Body of pancreas (tissue), 4 donors: ENCODE measurements around the gene DRC3. TPM values are rescaled to one million over a fixed set of nuclear protein-coding genes. Genes with fewer than 3 reads are reported as not detected.

ENCODE experiments used
- ATAC-seq: fragments of 150-250 bp; one replicate; pipeline ENCODE4 v1.9.1; 2016
- DNase-seq, 4 donors: peaks; one replicate each; pipeline ENCODE4 v3.0.0-alpha.2; 2019
- H3K27ac ChIP-seq, 4 donors: fragments of 200-600 bp; sonication (generic); 1 replicate in 3 of 4; 2 replicates in 1 of 4; pipeline versions ENCODE4 v1.5.1 to v1.6.1; 2016 to 2019; ENCODE audit warnings: mild to moderate bottlenecking in 1 of 4, mixed read lengths in 1 of 4, moderate library complexity in 1 of 4
- H3K27me3 ChIP-seq, 2 donors: fragments of 200-600 bp; sonication (generic); one replicate each; pipeline ENCODE4 v1.6.0; 2016; ENCODE audit warnings: mild to moderate bottlenecking in 1 of 2
- H3K36me3 ChIP-seq, 2 donors: fragments of 200-600 bp; sonication (generic); replicated peaks in 1 of 2; 2 replicates each; pipeline ENCODE4 v1.5.1; 2016; ENCODE audit warnings: low read depth in 2 of 2; ENCODE audit not compliant: insufficient read depth in 1 of 2
- H3K4me1 ChIP-seq: fragments of 200-600 bp; sonication (generic); one replicate; pipeline ENCODE4 v1.6.0; 2016
- H3K4me3 ChIP-seq, 2 donors: fragments of 200-600 bp; sonication (generic); 1 replicate in 1 of 2; 2 replicates in 1 of 2; pipeline ENCODE4 v1.5.1; 2016 to 2019
- H3K9me3 ChIP-seq, 3 donors: fragments of 200-600 bp; sonication (generic); 1 replicate in 2 of 3; 2 replicates in 1 of 3; pipeline ENCODE4 v1.5.1; 2016
- CTCF ChIP-seq, 7 experiments: fragments of 450-650 bp in 4 of 7; fragments of 200-600 bp in 3 of 7; sonication (generic) in 3 of 7; IDR thresholded peaks; one replicate each; pipeline ENCODE4 v1.5.1; 2016 to 2019; ENCODE audit warnings: antibody characterized with exemption in 7 of 7
- POLR2A ChIP-seq, 3 donors: fragments of 450-650 bp; IDR thresholded peaks; one replicate each; pipeline ENCODE4 v1.6.1; 2016; ENCODE audit warnings: antibody characterized with exemption in 3 of 3, mild to moderate bottlenecking in 2 of 3
- WGBS, 2 donors: methylation state at CpG; one replicate each; pipeline ENCODE4 v1.1.5; 2017; 5-methylcytosine and 5-hydroxymethylcytosine counted together
- intact Hi-C: fragments of 100-400 bp; cut with DNase I; formaldehyde crosslinking; loops from one replicate; pipeline ENCODE4 v1.15.1; 2023
- total RNA-seq, 2 donors: library from RNA; depleted of rRNA; stranded (reverse); fragments of >200 nt; gene quantifications; one replicate each; pipeline ENCODE4 v1.1.0, GENCODE V29; 2016

Gene DRC3, protein sequence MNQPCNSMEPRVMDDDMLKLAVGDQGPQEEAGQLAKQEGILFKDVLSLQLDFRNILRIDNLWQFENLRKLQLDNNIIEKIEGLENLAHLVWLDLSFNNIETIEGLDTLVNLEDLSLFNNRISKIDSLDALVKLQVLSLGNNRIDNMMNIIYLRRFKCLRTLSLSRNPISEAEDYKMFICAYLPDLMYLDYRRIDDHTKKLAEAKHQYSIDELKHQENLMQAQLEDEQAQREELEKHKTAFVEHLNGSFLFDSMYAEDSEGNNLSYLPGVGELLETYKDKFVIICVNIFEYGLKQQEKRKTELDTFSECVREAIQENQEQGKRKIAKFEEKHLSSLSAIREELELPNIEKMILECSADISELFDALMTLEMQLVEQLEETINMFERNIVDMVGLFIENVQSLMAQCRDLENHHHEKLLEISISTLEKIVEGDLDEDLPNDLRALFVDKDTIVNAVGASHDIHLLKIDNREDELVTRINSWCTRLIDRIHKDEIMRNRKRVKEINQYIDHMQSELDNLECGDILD
- 1 to 10 TPM; 2.9 to 6.9 TPM for total RNA-seq

GRCh38 chr17:17972126-17972951, at the start of gene DRC3, which contains the start of gene TOM1L2:
Gene DRC3 (plus strand): TSS chr17:17972862. CDS start chr17:17977599, 4,737 bp downstream.
Gene TOM1L2 (minus strand): TSS chr17:17972400. CDS start chr17:17972313, 87 bp downstream.
- intact Hi-C loops, result no loop called here

GRCh38 chr17:17924131-17924856, 48.4 kb upstream of the DRC3 start:
- no peaks in the 10 kb centered on the region for H3K27me3 ChIP-seq
- H3K4me1 ChIP-seq, result peaks cover 50% of the 10 kb centered on the region
- intact Hi-C loops, result no loop called here
- no peak overlapping the region for H3K4me3 ChIP-seq
- no peak for ATAC-seq
- DNase-seq, result no peak
- no peaks in the 10 kb centered on the region for H3K36me3 ChIP-seq
- no peak overlapping the region for H3K27ac ChIP-seq
- no peak for TF ChIP-seq CTCF (IDR thresholded peaks at IDR 0.05)
- 96 to 99% methylated on average over 5 of the region's 5 CpGs for WGBS, 2 donors
- no peaks in the 10 kb centered on the region for H3K9me3 ChIP-seq

More at GRCh38 chr17:17972126-17972951, at the start of gene DRC3, which contains the start of gene TOM1L2:
- peak; percentile 100 for DNase-seq
- H3K27me3 ChIP-seq, result no peaks in the 10 kb centered on the region
- ATAC-seq, result peak; percentile 95
- peak within 1 kb of the TSS; percentile 88 to 96 (median 94) for H3K27ac ChIP-seq
- H3K9me3 ChIP-seq, result no peaks in the 10 kb centered on the region
- TF ChIP-seq POLR2A (IDR thresholded peaks at IDR 0.05) (peak; percentile 65 to 91 (median 86)), CTCF (IDR thresholded peaks at IDR 0.05) (peak in 3 of 7 experiments; percentile 33 to 53 (median 37))
- peaks cover 23% of the 10 kb centered on the region for H3K4me1 ChIP-seq
- H3K36me3 ChIP-seq, result no peaks in the 10 kb centered on the region
- 0% methylated on average over 8 to 57 of the region's 59 CpGs for WGBS, 2 donors
- peak within 1 kb of the TSS; percentile 71 to 91 for H3K4me3 ChIP-seq

GRCh38 chr17:17924857-17925250, 47.8 kb upstream of the DRC3 start:
- ATAC-seq (no peak), DNase-seq (no peak)
- H3K36me3 ChIP-seq, result no peaks in the 10 kb centered on the region
- no peaks in the 10 kb centered on the region for H3K9me3 ChIP-seq
- no peak overlapping the region for H3K27ac ChIP-seq
- H3K4me3 ChIP-seq, result no peak overlapping the region
- intact Hi-C loops, result no loop called here
- no peaks in the 10 kb centered on the region for H3K27me3 ChIP-seq
- H3K4me1 ChIP-seq, result peaks cover 48% of the 10 kb centered on the region
- TF ChIP-seq POLR2A (IDR thresholded peaks at IDR 0.05), result no peak
- TF ChIP-seq CTCF (IDR thresholded peaks at IDR 0.05), result no peak

GRCh38 chr17:17926036-17926435, 46.6 kb upstream of the DRC3 start:
- no peak overlapping the region for H3K4me3 ChIP-seq
- ATAC-seq, result no peak
- no peak for TF ChIP-seq CTCF (IDR thresholded peaks at IDR 0.05)
- TF ChIP-seq POLR2A (IDR thresholded peaks at IDR 0.05), result no peak
- WGBS, 2 donors, result 80 to 87% methylated on average over 4 of the region's 4 CpGs
- H3K9me3 ChIP-seq, result no peaks in the 10 kb centered on the region
- H3K27me3 ChIP-seq, result no peaks in the 10 kb centered on the region
- intact Hi-C loops, result no loop called here
- H3K36me3 ChIP-seq, result no peaks in the 10 kb centered on the region
- no peak for DNase-seq
- H3K4me1 ChIP-seq, result peaks cover 44% of the 10 kb centered on the region
- H3K27ac ChIP-seq, result peak overlapping the region in 3 of 4 donors; percentile 60 to 70 (median 65)
